HEK293 (cell line): ENCODE data around the gene PTPRJ.

Experiments used
- EGR2 ChIP-seq: fragments of 450-650 bp; formaldehyde crosslinking; IDR thresholded peaks from 2 replicates; pipeline ENCODE4 v1.5.1; 2016; ENCODE audit warnings: low read depth, missing biosample characterization, missing genetic modification characterization
- FEZF1 ChIP-seq: fragments of 450-650 bp; formaldehyde crosslinking; IDR thresholded peaks from 2 replicates; pipeline ENCODE4 v1.5.1; 2016; ENCODE audit warnings: missing biosample characterization, missing genetic modification characterization
- HOXA7 ChIP-seq: sonication (generic); formaldehyde crosslinking; IDR thresholded peaks from 2 replicates; pipeline ENCODE4 v1.8.1; 2022; ENCODE audit warnings: missing genetic modification reagents, borderline replicate concordance
- KLF8 ChIP-seq: fragments of 450-650 bp; formaldehyde crosslinking; IDR thresholded peaks from 2 replicates; pipeline ENCODE4 v1.5.1; 2016; ENCODE audit warnings: missing biosample characterization, missing genetic modification characterization
- MEIS1 ChIP-seq: sonication (generic); formaldehyde crosslinking; IDR thresholded peaks from 2 replicates; pipeline ENCODE4 v1.8.1; 2022; ENCODE audit warnings: missing genetic modification reagents, mild to moderate bottlenecking, borderline replicate concordance
- MYNN ChIP-seq: fragments of 450-650 bp; formaldehyde crosslinking; IDR thresholded peaks from 2 replicates; pipeline ENCODE4 v1.5.1; 2016; ENCODE audit warnings: missing biosample characterization, missing genetic modification characterization, borderline replicate concordance
- SCRT2 ChIP-seq: fragments of 450-650 bp; formaldehyde crosslinking; IDR thresholded peaks from 2 replicates; pipeline ENCODE4 v1.5.1; 2016; ENCODE audit warnings: missing biosample characterization, missing genetic modification characterization
- TRIM28 ChIP-seq: IDR thresholded peaks from 2 replicates; pipeline ENCODE4 v1.6.1; 2011; ENCODE audit warnings: low read length, control low read depth, borderline replicate concordance
- ZBTB44 ChIP-seq: fragments of 450-650 bp; IDR thresholded peaks from 2 replicates; pipeline ENCODE4 v1.5.1; 2018; ENCODE audit warnings: missing biosample characterization, mild to moderate bottlenecking, missing genetic modification characterization
- ZFP3 ChIP-seq: fragments of 450-650 bp; formaldehyde crosslinking; IDR thresholded peaks from 2 replicates; pipeline ENCODE4 v1.5.1; 2016; ENCODE audit warnings: low read depth, missing biosample characterization, missing genetic modification characterization
- ZNF10 ChIP-seq: fragments of 450-650 bp; formaldehyde crosslinking; IDR thresholded peaks from 2 replicates; pipeline ENCODE4 v1.5.1; 2017; ENCODE audit warnings: missing biosample characterization, missing genetic modification characterization
- ZNF114 ChIP-seq: fragments of 450-650 bp; formaldehyde crosslinking; IDR thresholded peaks from 2 replicates; pipeline ENCODE4 v1.5.0; 2017; ENCODE audit warnings: missing biosample characterization, missing genetic modification characterization
- ZNF121 ChIP-seq: fragments of 450-650 bp; formaldehyde crosslinking; IDR thresholded peaks from 2 replicates; pipeline ENCODE4 v1.5.1; 2016; ENCODE audit warnings: missing biosample characterization, missing genetic modification characterization
- ZNF146 ChIP-seq: fragments of 450-650 bp; formaldehyde crosslinking; IDR thresholded peaks from 2 replicates; pipeline ENCODE4 v1.5.1; 2016; ENCODE audit warnings: missing biosample characterization, missing genetic modification characterization
- ZNF19 ChIP-seq: fragments of 450-650 bp; formaldehyde crosslinking; IDR thresholded peaks from 2 replicates; pipeline ENCODE4; 2016; ENCODE audit warnings: missing biosample characterization, missing genetic modification characterization, low read depth
- ZNF366 ChIP-seq: fragments of 450-650 bp; formaldehyde crosslinking; conservative IDR thresholded peaks from 2 replicates; pipeline ENCODE4 v1.5.1; 2016; ENCODE audit warnings: missing biosample characterization, missing genetic modification characterization
- ZNF433 ChIP-seq: fragments of 450-650 bp; formaldehyde crosslinking; IDR thresholded peaks from 2 replicates; pipeline ENCODE4 v1.5.1; 2016; ENCODE audit warnings: missing biosample characterization, missing genetic modification characterization, low read depth
- ZNF449 ChIP-seq: fragments of 450-650 bp; formaldehyde crosslinking; IDR thresholded peaks from 2 replicates; pipeline ENCODE4 v1.5.1; 2017; ENCODE audit warnings: missing biosample characterization, mild to moderate bottlenecking, missing genetic modification characterization, moderate library complexity
- ZNF707 ChIP-seq: fragments of 450-650 bp; formaldehyde crosslinking; IDR thresholded peaks from 2 replicates; pipeline ENCODE4 v1.5.1; 2016; ENCODE audit warnings: missing biosample characterization, missing genetic modification characterization
- ZNF747 ChIP-seq: fragments of 450-650 bp; formaldehyde crosslinking; IDR thresholded peaks from 2 replicates; pipeline ENCODE4 v1.5.1; 2016; ENCODE audit warnings: missing biosample characterization, missing genetic modification characterization
- ZXDB ChIP-seq: fragments of 450-650 bp; formaldehyde crosslinking; IDR thresholded peaks from 2 replicates; pipeline ENCODE4 v1.5.1; 2016; ENCODE audit warnings: missing biosample characterization, missing genetic modification characterization
- TF ChIP-seq, protein P1 (sequence below): fragments of 450-650 bp; formaldehyde crosslinking; IDR thresholded peaks from 2 replicates; pipeline ENCODE4 v1.5.1; 2016; ENCODE audit warnings: missing biosample characterization, missing genetic modification characterization, borderline replicate concordance
- TF ChIP-seq, protein P2 (sequence below): fragments of 450-650 bp; formaldehyde crosslinking; IDR thresholded peaks from 2 replicates; pipeline ENCODE4 v1.5.1; 2016; ENCODE audit warnings: missing biosample characterization, missing genetic modification characterization, low read depth
- TF ChIP-seq, protein P3 (sequence below): fragments of 450-650 bp; formaldehyde crosslinking; IDR thresholded peaks from 2 replicates; pipeline ENCODE4 v1.5.1; 2017; ENCODE audit warnings: missing biosample characterization, missing genetic modification characterization
- TF ChIP-seq, protein P4 (sequence below): fragments of 450-650 bp; formaldehyde crosslinking; IDR thresholded peaks from 2 replicates; pipeline ENCODE4 v1.5.1; 2017; ENCODE audit warnings: missing biosample characterization, missing genetic modification characterization
- TF ChIP-seq, protein P5 (sequence below): fragments of 450-650 bp; IDR thresholded peaks from 2 replicates; pipeline ENCODE4 v1.5.1; 2018; ENCODE audit warnings: missing biosample characterization, missing genetic modification characterization

The PTPRJ gene

GRCh38 chr11:48093795-48094642 is 113.7 kb downstream of the PTPRJ start (continued):
- TF ChIP-seq, protein P1, sequence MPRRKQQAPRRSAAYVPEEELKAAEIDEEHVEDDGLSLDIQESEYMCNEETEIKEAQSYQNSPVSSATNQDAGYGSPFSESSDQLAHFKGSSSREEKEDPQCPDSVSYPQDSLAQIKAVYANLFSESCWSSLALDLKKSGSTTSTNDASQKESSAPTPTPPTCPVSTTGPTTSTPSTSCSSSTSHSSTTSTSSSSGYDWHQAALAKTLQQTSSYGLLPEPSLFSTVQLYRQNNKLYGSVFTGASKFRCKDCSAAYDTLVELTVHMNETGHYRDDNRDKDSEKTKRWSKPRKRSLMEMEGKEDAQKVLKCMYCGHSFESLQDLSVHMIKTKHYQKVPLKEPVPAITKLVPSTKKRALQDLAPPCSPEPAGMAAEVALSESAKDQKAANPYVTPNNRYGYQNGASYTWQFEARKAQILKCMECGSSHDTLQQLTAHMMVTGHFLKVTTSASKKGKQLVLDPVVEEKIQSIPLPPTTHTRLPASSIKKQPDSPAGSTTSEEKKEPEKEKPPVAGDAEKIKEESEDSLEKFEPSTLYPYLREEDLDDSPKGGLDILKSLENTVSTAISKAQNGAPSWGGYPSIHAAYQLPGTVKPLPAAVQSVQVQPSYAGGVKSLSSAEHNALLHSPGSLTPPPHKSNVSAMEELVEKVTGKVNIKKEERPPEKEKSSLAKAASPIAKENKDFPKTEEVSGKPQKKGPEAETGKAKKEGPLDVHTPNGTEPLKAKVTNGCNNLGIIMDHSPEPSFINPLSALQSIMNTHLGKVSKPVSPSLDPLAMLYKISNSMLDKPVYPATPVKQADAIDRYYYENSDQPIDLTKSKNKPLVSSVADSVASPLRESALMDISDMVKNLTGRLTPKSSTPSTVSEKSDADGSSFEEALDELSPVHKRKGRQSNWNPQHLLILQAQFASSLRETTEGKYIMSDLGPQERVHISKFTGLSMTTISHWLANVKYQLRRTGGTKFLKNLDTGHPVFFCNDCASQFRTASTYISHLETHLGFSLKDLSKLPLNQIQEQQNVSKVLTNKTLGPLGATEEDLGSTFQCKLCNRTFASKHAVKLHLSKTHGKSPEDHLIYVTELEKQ = 0 out of 2 replicates have a peak, but pooled peaks have one; percentile 49
- TF ChIP-seq ZBTB44 (tag by site-specific recombination) (peak; percentile 77), ZNF146 (tag by site-specific recombination) (no peak), ZNF433 (tag by site-specific recombination) (no peak), ZFP3 (tag by site-specific recombination) (no peak), FEZF1 (tag by site-specific recombination) (no peak), EGR2 (tag by site-specific recombination) (no peak), ZNF19 (no peak), ZNF121 (tag by site-specific recombination) (no peak), HOXA7 (no peak), ZNF10 (tag by site-specific recombination) (peak; percentile 42; the same call in 1 of the 2 replicates), TRIM28 (no peak), MEIS1 (CRISPR knock-in tag) (no peak), ZNF366 (tag by site-specific recombination) (0 out of 2 replicates have a peak, but pooled peaks have one; percentile 28), SCRT2 (tag by site-specific recombination) (peak; percentile 78), ZXDB (tag by site-specific recombination) (peak; percentile 43), MYNN (tag by site-specific recombination) (no peak), ZNF747 (no peak), ZNF449 (tag by site-specific recombination) (0 out of 2 replicates have a peak, but pooled peaks have one; percentile 39), ZNF114 (tag by site-specific recombination) (no peak), KLF8 (tag by site-specific recombination) (no peak; the same call in 1 of the 2 replicates), ZNF707 (tag by site-specific recombination) (no peak)
- TF ChIP-seq, protein P2, sequence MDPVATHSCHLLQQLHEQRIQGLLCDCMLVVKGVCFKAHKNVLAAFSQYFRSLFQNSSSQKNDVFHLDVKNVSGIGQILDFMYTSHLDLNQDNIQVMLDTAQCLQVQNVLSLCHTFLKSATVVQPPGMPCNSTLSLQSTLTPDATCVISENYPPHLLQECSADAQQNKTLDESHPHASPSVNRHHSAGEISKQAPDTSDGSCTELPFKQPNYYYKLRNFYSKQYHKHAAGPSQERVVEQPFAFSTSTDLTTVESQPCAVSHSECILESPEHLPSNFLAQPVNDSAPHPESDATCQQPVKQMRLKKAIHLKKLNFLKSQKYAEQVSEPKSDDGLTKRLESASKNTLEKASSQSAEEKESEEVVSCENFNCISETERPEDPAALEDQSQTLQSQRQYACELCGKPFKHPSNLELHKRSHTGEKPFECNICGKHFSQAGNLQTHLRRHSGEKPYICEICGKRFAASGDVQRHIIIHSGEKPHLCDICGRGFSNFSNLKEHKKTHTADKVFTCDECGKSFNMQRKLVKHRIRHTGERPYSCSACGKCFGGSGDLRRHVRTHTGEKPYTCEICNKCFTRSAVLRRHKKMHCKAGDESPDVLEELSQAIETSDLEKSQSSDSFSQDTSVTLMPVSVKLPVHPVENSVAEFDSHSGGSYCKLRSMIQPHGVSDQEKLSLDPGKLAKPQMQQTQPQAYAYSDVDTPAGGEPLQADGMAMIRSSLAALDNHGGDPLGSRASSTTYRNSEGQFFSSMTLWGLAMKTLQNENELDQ (tag by site-specific recombination) = peak; percentile 72
- TF ChIP-seq, protein P3, sequence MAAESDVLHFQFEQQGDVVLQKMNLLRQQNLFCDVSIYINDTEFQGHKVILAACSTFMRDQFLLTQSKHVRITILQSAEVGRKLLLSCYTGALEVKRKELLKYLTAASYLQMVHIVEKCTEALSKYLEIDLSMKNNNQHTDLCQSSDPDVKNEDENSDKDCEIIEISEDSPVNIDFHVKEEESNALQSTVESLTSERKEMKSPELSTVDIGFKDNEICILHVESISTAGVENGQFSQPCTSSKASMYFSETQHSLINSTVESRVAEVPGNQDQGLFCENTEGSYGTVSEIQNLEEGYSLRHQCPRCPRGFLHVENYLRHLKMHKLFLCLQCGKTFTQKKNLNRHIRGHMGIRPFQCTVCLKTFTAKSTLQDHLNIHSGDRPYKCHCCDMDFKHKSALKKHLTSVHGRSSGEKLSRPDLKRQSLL (tag by site-specific recombination) = no peak
- TF ChIP-seq, protein P4, sequence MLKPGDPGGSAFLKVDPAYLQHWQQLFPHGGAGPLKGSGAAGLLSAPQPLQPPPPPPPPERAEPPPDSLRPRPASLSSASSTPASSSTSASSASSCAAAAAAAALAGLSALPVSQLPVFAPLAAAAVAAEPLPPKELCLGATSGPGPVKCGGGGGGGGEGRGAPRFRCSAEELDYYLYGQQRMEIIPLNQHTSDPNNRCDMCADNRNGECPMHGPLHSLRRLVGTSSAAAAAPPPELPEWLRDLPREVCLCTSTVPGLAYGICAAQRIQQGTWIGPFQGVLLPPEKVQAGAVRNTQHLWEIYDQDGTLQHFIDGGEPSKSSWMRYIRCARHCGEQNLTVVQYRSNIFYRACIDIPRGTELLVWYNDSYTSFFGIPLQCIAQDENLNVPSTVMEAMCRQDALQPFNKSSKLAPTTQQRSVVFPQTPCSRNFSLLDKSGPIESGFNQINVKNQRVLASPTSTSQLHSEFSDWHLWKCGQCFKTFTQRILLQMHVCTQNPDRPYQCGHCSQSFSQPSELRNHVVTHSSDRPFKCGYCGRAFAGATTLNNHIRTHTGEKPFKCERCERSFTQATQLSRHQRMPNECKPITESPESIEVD (tag by site-specific recombination) = no peak
- TF ChIP-seq, protein P5, sequence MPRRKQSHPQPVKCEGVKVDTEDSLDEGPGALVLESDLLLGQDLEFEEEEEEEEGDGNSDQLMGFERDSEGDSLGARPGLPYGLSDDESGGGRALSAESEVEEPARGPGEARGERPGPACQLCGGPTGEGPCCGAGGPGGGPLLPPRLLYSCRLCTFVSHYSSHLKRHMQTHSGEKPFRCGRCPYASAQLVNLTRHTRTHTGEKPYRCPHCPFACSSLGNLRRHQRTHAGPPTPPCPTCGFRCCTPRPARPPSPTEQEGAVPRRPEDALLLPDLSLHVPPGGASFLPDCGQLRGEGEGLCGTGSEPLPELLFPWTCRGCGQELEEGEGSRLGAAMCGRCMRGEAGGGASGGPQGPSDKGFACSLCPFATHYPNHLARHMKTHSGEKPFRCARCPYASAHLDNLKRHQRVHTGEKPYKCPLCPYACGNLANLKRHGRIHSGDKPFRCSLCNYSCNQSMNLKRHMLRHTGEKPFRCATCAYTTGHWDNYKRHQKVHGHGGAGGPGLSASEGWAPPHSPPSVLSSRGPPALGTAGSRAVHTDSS (tag by site-specific recombination) = no peak
